ENCODE results near the gene MEAK7. TPM values are rescaled to one million over a fixed set of nuclear protein-coding genes. Genes with fewer than 3 reads are reported as not detected.

Gene MEAK7
- total and polyA plus RNA-seq, 2 donors from 2014 or later = 6.3 to 30.6 TPM

- H3K9me3 ChIP-seq (ENCODE audit: control insufficient read depth in 2 of 3, insufficient read depth in 1 of 3, low read length in 3 of 3) = no peaks in the 10 kb centered on the region
- H3K36me3 ChIP-seq (ENCODE audit: control insufficient read depth in 2 of 3, insufficient read depth in 3 of 3, low read length in 3 of 3) = no peaks in the 10 kb centered on the region
- H3K9ac ChIP-seq (ENCODE audit: low read length in 3 of 3) = no peak overlapping the region
- TF ChIP-seq CTCF (IDR thresholded peaks at IDR 0.05; ENCODE audit: borderline replicate concordance, extremely low read depth, insufficient read depth) = no peak
- DNase-seq = no peak
- no peak overlapping the region for H3K27ac ChIP-seq (ENCODE audit: low read depth in 2 of 2, low read length in 2 of 2)
- H3K27me3 ChIP-seq (ENCODE audit: control insufficient read depth, insufficient read depth, low read length) = no peaks in the 10 kb centered on the region
- intact Hi-C loops (cut with DNase I) = no loop called here
- no peaks in the 10 kb centered on the region for H3K4me1 ChIP-seq (ENCODE audit: control insufficient read depth in 2 of 3, insufficient read depth in 2 of 3, low read depth in 1 of 3, low read length in 3 of 3)
- no peak for FAIRE-seq
- H3K4me3 ChIP-seq (ENCODE audit: low read length in 3 of 3) = no peak overlapping the region
Observed at GRCh38 chr16:84548508-84548907, 44.0 kb upstream of the MEAK7 start.

DNA sequence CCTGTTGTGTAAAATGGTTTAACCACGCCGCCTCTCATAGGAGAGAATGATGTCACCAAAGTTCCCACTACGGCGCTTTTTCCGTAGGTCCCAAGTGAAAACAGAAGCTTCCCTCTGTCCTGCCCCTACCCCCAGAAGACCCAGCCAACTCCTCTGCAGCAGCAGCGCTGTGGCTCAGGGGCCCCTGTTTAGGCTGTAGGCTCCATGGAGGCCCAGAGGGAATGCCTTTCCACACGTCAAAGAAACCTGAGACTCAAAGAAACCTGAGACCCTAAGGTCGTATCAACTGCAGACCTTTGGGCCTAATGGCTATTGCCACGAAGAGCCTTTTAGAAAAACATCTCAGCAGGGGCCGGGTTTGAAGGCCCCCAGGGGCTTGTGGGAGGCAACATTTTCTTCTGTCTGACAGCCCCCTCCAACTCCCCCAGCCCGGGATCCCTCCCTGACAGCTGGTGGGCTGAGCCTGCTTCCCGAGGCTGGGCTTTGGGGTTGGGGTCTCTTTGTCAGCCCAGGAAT, 43.1 kb upstream of the MEAK7 start:
- H3K4me3 ChIP-seq (ENCODE audit: low read length in 3 of 3) = no peak overlapping the region
- no peak overlapping the region for H3K9ac ChIP-seq (ENCODE audit: low read length in 3 of 3)
- no peak for TF ChIP-seq CTCF (IDR thresholded peaks at IDR 0.05; ENCODE audit: borderline replicate concordance, extremely low read depth, insufficient read depth)
- intact Hi-C loops (cut with DNase I) = no loop called here
- H3K27me3 ChIP-seq (ENCODE audit: control insufficient read depth, insufficient read depth, low read length) = no peaks in the 10 kb centered on the region
- no peak overlapping the region for H3K27ac ChIP-seq (ENCODE audit: low read depth in 2 of 2, low read length in 2 of 2)
- no peaks in the 10 kb centered on the region for H3K4me1 ChIP-seq (ENCODE audit: control insufficient read depth in 2 of 3, insufficient read depth in 2 of 3, low read depth in 1 of 3, low read length in 3 of 3)
- H3K9me3 ChIP-seq (ENCODE audit: control insufficient read depth in 2 of 3, insufficient read depth in 1 of 3, low read length in 3 of 3) = no peaks in the 10 kb centered on the region
- FAIRE-seq (no peak), DNase-seq (peak in 4 of 5 donors; percentile 71 to 87 (median 80))
- H3K36me3 ChIP-seq (ENCODE audit: control insufficient read depth in 2 of 3, insufficient read depth in 3 of 3, low read length in 3 of 3) = no peaks in the 10 kb centered on the region

DNA sequence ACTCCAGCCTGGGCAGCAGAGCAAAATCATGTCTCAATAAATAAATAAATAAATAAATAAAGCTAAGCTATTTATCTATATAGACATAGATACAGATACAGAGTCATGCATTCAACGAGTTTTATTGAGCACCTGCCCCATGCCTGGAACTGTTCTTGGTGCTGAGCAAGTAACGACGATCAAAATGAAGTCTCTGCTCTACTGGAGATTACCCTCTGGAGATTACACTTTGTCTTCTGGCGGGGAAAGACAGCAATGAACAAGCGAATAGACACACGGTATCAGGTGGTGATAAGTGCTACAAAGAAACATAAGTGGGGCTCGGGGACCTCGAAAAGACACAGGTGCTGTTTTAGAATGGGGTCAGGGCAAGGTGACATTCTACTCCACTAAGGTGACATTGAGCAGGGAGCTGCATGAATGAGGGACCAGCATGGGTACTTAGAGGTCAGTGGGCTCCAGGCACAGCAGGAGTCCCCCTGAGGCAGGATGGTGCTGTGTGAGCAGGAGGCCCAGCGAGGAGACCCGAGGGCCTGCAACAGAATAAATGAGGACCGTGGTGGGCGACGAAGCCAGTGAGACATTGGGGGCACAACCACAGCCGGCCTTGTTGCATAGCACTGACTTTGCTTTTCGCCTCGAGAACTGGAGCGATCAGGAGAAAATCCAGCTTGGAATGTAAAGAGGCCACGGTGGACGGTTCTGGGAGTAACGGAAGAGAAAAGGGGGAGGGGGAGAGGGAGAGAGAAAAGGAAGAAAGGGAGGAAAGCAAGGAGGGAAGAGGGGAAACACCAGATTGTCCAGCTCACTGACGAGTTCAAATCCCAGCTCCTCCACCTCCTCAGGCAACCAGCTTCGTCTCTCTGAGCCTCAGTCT, 42.4 kb upstream of the MEAK7 start:
- H3K36me3 ChIP-seq (ENCODE audit: control insufficient read depth in 2 of 3, insufficient read depth in 3 of 3, low read length in 3 of 3) = no peaks in the 10 kb centered on the region
- DNase-seq (peak in 3 of 5 donors; percentile 64 to 85 (median 81)), FAIRE-seq (no peak)
- no peak overlapping the region for H3K27ac ChIP-seq (ENCODE audit: low read depth in 2 of 2, low read length in 2 of 2)
- H3K4me3 ChIP-seq (ENCODE audit: low read length in 3 of 3) = no peak overlapping the region
- H3K9ac ChIP-seq (ENCODE audit: low read length in 3 of 3) = no peak overlapping the region
- intact Hi-C loops (cut with DNase I) = no loop called here
- no peak for TF ChIP-seq CTCF (IDR thresholded peaks at IDR 0.05; ENCODE audit: borderline replicate concordance, extremely low read depth, insufficient read depth)
- no peaks in the 10 kb centered on the region for H3K9me3 ChIP-seq (ENCODE audit: control insufficient read depth in 2 of 3, insufficient read depth in 1 of 3, low read length in 3 of 3)
- H3K4me1 ChIP-seq (ENCODE audit: control insufficient read depth in 2 of 3, insufficient read depth in 2 of 3, low read depth in 1 of 3, low read length in 3 of 3) = peaks cover 0 to 5% (median 0%) of the 10 kb centered on the region in 3 donors
- H3K27me3 ChIP-seq (ENCODE audit: control insufficient read depth, insufficient read depth, low read length) = no peaks in the 10 kb centered on the region

Data from kidney (tissue), 14 donors.